Left forelimb (tissue), 1 donor: ENCODE data around the gene NCAPD2.

ENCODE experiments used
- DNase-seq: peaks from one replicate; pipeline ENCODE4 v3.0.0-alpha.2; 2018; ENCODE audit warnings: low spot score

NCAPD2 gene

DNA sequence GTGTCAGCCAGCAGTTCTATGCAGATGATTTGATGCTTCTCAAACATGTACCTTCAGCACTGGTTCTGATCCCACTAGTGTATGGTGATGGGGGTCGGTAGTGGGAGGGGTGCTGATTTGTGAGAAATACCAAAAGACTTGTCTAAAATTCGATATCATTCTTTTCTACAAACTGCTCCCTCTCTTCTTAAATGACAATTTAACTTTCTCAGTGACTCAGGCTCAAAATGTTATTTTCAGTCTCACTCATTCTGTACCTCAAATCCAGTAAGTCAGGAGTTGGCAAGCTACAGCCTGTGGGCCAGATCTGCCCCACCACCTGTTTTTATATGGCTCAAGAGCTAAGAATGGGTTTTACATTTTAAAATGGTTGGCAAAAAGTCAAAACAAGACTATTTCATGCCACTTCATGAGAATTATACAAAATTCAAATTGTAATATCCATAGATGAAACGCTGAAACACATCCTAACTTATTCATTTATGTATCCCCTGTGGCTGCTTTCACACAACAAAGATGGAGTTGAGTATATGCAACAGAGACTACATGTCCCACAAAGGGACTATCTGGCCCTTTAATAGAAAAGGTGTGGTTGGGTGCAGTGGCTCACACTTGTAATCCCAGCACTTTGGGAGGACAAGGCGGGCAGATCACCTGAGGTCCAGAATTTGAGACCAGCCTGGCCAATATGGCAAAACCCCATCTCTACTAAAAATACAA is 80.8 kb downstream of the NCAPD2 start:
- no peak for DNase-seq

DNA sequence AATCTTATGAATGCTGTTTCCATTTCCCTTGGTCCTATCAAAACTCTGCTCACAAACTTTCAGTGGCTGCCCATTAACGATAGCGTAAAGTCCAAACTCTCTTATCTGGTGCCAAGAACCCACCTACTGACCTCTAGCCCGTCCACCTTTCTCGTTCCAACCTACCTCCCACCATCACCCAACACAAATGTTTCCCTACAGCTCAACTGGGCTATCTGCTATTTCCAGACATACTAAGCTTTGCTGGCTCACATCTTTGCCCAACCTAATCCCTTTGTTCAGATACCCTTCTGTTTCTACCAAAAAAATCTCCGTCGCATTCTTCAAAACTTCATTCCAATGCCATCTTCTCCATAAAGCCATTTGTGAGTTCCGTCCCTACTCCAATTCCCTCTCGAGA is 81.7 kb downstream of the NCAPD2 start:
- no peak for DNase-seq
